Kidney (tissue), 14 donors: ENCODE measurements around the gene PI4K2A. TPM values are rescaled to one million over a fixed set of nuclear protein-coding genes. Genes with fewer than 3 reads are reported as not detected.

Experiments
- DNase-seq, 5 donors: peaks; one replicate each; pipeline ENCODE4 v3.0.0-alpha.2; 2013 to 2020
- FAIRE-seq: peaks from 2 replicates; lab custom pipeline; 2012; peaks lifted over from hg19 to GRCh38; lab: Jason Lieb, UNC
- H3K27ac ChIP-seq, 2 donors: one replicate each; pipeline ENCODE4 v1.7.0; 2013; ENCODE audit warnings: low read depth in 2 of 2, low read length in 2 of 2, inconsistent platforms in 1 of 2
- H3K27me3 ChIP-seq: one replicate; pipeline ENCODE4 v1.7.1; 2013; ENCODE audit warnings: low read length, inconsistent platforms; ENCODE audit not compliant: control insufficient read depth, insufficient read depth
- H3K36me3 ChIP-seq, 3 donors: one replicate each; pipeline versions ENCODE4 v1.7.0 to v1.7.1; 2013; ENCODE audit warnings: low read length in 3 of 3, control low read depth in 1 of 3, inconsistent platforms in 1 of 3; ENCODE audit not compliant: insufficient read depth in 3 of 3, control insufficient read depth in 2 of 3
- H3K4me1 ChIP-seq, 3 donors: one replicate each; pipeline versions ENCODE4 v1.7.0 to v1.7.1; 2013; ENCODE audit warnings: low read length in 3 of 3, inconsistent platforms in 1 of 3, low read depth in 1 of 3; ENCODE audit not compliant: control insufficient read depth in 2 of 3, insufficient read depth in 2 of 3
- H3K4me3 ChIP-seq, 3 donors: one replicate each; pipeline versions ENCODE4 v1.7.0 to v1.8.1; 2013; ENCODE audit warnings: low read length in 3 of 3, control low read depth in 1 of 3, inconsistent platforms in 1 of 3
- H3K9ac ChIP-seq, 3 donors: one replicate each; pipeline versions ENCODE4 v1.7.0 to v1.7.1; 2013; ENCODE audit warnings: low read length in 3 of 3, control low read depth in 1 of 3, inconsistent platforms in 1 of 3
- H3K9me3 ChIP-seq, 3 donors: one replicate each; pipeline versions ENCODE4 v1.7.0 to v1.7.1; 2013; ENCODE audit warnings: low read length in 3 of 3, control low read depth in 1 of 3, inconsistent platforms in 1 of 3; ENCODE audit not compliant: control insufficient read depth in 2 of 3, insufficient read depth in 1 of 3
- CTCF ChIP-seq: IDR thresholded peaks from 3 replicates; pipeline ENCODE4 v1.5.1; 2012; ENCODE audit warnings: mild to moderate bottlenecking, moderate library complexity, borderline replicate concordance; ENCODE audit not compliant: insufficient read depth; ENCODE audit errors: extremely low read depth
- intact Hi-C: fragments of 100-400 bp; cut with DNase I; formaldehyde crosslinking; loops from one replicate; pipeline ENCODE4 v1.11.1; 2022
- polyA plus RNA-seq: library from polyadenylated mRNA; stranded (reverse); fragments of 350-450 nt; fragmentation: Illumina TruSeq; extraction: RNeasy Lipid Tissue Mini Kit (QIAGEN cat#74804); gene quantifications from one replicate; pipeline ENCODE4 v1.2.3, GENCODE V29; 2014; ENCODE audit warnings: low read depth, low replicate concordance; ENCODE audit not compliant: insufficient read depth
- total RNA-seq: library from RNA; stranded (reverse); fragmentation: NEBNext Ultra II Directional; extraction: Animal tissue kit (Norgen Biotek cat#: 25700); gene quantifications from one replicate; pipeline ENCODE4 v1.2.1, GENCODE V29; 2021
- donor health status: control.
- donor health status: control.
- donor health status: control.
- donor health status: control.
- donor health status: control.
- donor health status: DM: yes; HTN: yes; CAD: no.
- donor health status: Normal renal cell carcinoma (clear cell type).

The PI4K2A gene
- total and polyA plus RNA-seq, 2 donors from 2014 or later = 14.2 to 17.3 TPM

GRCh38 chr10:97715259-97715874 is 74.9 kb downstream of the PI4K2A start:
- Histone ChIP-seq H3K9me3 (no peaks in the 10 kb centered on the region), H3K4me1 (peaks cover 0 to 13% (median 0%) of the 10 kb centered on the region in 3 donors), H3K4me3 (peak overlapping the region in 2 of 3 donors; percentile 26 to 66), H3K27ac (peak overlapping the region in 1 of 2 donors; percentile 80), H3K36me3 (no peaks in the 10 kb centered on the region), H3K27me3 (no peaks in the 10 kb centered on the region), H3K9ac (peak overlapping the region in 1 of 3 donors; percentile 1)
- TF ChIP-seq CTCF = no peak
- intact Hi-C loops = no loop called here
- no peak for FAIRE-seq
- no peak for DNase-seq

- no peak for DNase-seq
- H3K4me3 ChIP-seq = no peak overlapping the region
- H3K27me3 ChIP-seq = no peaks in the 10 kb centered on the region
- FAIRE-seq = no peak
- no peak overlapping the region for H3K9ac ChIP-seq
- H3K9me3 ChIP-seq = no peaks in the 10 kb centered on the region
- no peak overlapping the region for H3K27ac ChIP-seq
- no peak for TF ChIP-seq CTCF
- intact Hi-C loops = no loop called here
- no peaks in the 10 kb centered on the region for H3K36me3 ChIP-seq
- peaks cover 0 to 13% (median 0%) of the 10 kb centered on the region in 3 donors for H3K4me1 ChIP-seq
These were observed 77.2 kb downstream of the PI4K2A start for GRCh38 chr10:97717627-97718026.

GRCh38 chr10:97718178-97718577 is 77.7 kb downstream of the PI4K2A start:
- H3K36me3 ChIP-seq = no peaks in the 10 kb centered on the region
- no peak overlapping the region for H3K27ac ChIP-seq
- FAIRE-seq (no peak), DNase-seq (no peak)
- no peak for TF ChIP-seq CTCF
- intact Hi-C loops = no loop called here
- no peak overlapping the region for H3K4me3 ChIP-seq
- peaks cover 0 to 11% (median 0%) of the 10 kb centered on the region in 3 donors for H3K4me1 ChIP-seq
- H3K27me3 ChIP-seq = no peaks in the 10 kb centered on the region
- H3K9ac ChIP-seq = no peak overlapping the region
- no peaks in the 10 kb centered on the region for H3K9me3 ChIP-seq
